ENCODE data around the gene SLCO4A1. TPM values are rescaled to one million over a fixed set of nuclear protein-coding genes. Genes with fewer than 3 reads are reported as not detected.

SLCO4A1 gene
- total RNA-seq, 1 donor from 2014 or later, result 1.4 TPM

DNA sequence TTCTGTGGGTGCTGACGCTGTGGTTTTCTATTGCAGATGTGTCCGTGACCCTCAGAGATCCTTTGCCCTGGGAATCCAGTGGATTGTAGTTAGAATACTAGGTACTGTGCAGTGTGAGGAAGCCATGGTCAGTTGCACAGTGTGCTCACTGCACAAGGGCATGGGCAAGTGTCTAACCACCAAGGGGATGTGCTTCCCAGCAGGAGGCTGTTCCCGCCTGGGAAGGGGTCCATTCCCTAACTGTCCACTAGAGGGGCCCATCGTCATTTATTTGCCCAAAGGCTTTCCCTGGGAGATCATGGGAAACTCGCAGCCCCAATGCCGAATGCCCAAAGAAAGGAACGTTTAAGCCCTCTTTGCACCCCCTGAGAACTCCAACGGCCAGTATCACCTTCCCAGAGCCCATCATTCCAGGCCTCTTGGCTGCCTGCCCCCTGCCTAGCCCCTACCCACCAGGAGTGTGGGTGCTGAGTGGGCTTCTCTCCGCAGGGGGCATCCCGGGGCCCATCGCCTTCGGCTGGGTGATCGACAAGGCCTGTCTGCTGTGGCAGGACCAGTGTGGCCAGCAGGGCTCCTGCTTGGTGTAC is 26.2 kb downstream of the SLCO4A1 start:
- Mint-ChIP-seq H3K36me3 (ENCODE audit: low read depth, unreplicated experiment) (no peaks in the 10 kb centered on the region), H3K27ac (ENCODE audit: unreplicated experiment) (no peak overlapping the region), H3K27me3 (ENCODE audit: unreplicated experiment) (peaks cover 6% of the 10 kb centered on the region), H3K4me1 (ENCODE audit: unreplicated experiment) (peaks cover 8% of the 10 kb centered on the region), H3K4me3 (ENCODE audit: unreplicated experiment) (no peak overlapping the region), H3K9me3 (ENCODE audit: unreplicated experiment) (no peaks in the 10 kb centered on the region)
- peak; percentile 86 for DNase-seq (ENCODE audit: low spot score)
- TF ChIP-seq, protein P1, sequence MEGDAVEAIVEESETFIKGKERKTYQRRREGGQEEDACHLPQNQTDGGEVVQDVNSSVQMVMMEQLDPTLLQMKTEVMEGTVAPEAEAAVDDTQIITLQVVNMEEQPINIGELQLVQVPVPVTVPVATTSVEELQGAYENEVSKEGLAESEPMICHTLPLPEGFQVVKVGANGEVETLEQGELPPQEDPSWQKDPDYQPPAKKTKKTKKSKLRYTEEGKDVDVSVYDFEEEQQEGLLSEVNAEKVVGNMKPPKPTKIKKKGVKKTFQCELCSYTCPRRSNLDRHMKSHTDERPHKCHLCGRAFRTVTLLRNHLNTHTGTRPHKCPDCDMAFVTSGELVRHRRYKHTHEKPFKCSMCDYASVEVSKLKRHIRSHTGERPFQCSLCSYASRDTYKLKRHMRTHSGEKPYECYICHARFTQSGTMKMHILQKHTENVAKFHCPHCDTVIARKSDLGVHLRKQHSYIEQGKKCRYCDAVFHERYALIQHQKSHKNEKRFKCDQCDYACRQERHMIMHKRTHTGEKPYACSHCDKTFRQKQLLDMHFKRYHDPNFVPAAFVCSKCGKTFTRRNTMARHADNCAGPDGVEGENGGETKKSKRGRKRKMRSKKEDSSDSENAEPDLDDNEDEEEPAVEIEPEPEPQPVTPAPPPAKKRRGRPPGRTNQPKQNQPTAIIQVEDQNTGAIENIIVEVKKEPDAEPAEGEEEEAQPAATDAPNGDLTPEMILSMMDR (IDR thresholded peaks at IDR 0.05; ENCODE audit: unreplicated experiment), result peak; percentile 77

DNA sequence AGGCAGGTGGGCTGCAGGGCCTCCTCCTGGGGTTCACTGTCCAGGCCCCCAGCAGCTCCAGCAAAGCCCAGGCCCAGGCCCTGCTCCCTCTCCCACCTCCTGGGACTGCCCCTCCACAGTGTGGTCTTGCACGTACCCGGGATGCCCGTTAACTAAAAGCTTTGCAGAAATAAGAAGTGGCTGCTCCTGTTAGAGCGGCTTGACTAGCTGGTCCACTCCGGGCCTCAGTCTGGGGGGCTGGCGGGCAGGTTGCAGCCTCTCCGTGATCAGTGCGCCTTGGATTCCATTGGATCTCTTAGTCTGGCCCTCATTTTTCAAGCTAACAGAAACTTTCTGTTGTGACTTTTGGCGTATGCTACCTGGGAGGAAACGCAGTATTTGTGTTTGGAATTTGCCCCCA is 26.9 kb downstream of the SLCO4A1 start:
- no peak for DNase-seq (ENCODE audit: low spot score)
- H3K27ac Mint-ChIP-seq (ENCODE audit: unreplicated experiment), result no peak overlapping the region
- peaks cover 12% of the 10 kb centered on the region for H3K27me3 Mint-ChIP-seq (ENCODE audit: unreplicated experiment)
- H3K9me3 Mint-ChIP-seq (ENCODE audit: unreplicated experiment), result no peaks in the 10 kb centered on the region
- H3K4me3 Mint-ChIP-seq (ENCODE audit: unreplicated experiment), result no peak overlapping the region
- peaks cover 8% of the 10 kb centered on the region for H3K4me1 Mint-ChIP-seq (ENCODE audit: unreplicated experiment)
- H3K36me3 Mint-ChIP-seq (ENCODE audit: low read depth, unreplicated experiment), result no peaks in the 10 kb centered on the region
- TF ChIP-seq, protein P1 (IDR thresholded peaks at IDR 0.05; ENCODE audit: unreplicated experiment), result no peak

DNA sequence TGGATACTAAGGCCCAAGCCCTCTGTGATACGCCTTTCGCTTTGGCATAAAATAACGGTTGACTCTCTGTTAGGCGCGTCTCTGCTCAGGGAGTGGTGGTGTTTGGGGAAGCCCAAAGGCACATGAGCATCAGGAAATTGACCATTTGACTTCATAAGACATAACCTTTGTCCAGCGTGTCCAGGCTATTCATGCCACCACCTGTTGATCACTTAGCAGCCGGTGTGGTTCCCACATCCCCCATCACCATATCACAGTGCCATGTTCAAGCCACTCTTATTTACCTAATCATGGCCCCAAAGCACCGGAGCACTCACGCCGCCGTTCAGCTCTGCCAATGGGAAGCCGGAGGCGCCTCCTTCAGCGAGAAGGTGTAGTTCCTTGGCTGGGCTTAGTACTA is 27.9 kb downstream of the SLCO4A1 start:
- DNase-seq (ENCODE audit: low spot score), result no peak
- H3K27ac Mint-ChIP-seq (ENCODE audit: unreplicated experiment), result no peak overlapping the region
- H3K9me3 Mint-ChIP-seq (ENCODE audit: unreplicated experiment), result no peaks in the 10 kb centered on the region
- H3K4me3 Mint-ChIP-seq (ENCODE audit: unreplicated experiment), result no peak overlapping the region
- TF ChIP-seq, protein P1 (IDR thresholded peaks at IDR 0.05; ENCODE audit: unreplicated experiment), result no peak
- H3K27me3 Mint-ChIP-seq (ENCODE audit: unreplicated experiment), result peaks cover 10% of the 10 kb centered on the region
- peaks cover 8% of the 10 kb centered on the region for H3K4me1 Mint-ChIP-seq (ENCODE audit: unreplicated experiment)
- H3K36me3 Mint-ChIP-seq (ENCODE audit: low read depth, unreplicated experiment), result no peaks in the 10 kb centered on the region

GRCh38 chr20:62670998-62671397 is 28.7 kb downstream of the SLCO4A1 start:
- TF ChIP-seq, protein P1 (IDR thresholded peaks at IDR 0.05; ENCODE audit: unreplicated experiment), result no peak
- DNase-seq (ENCODE audit: low spot score), result no peak
- peaks cover 10% of the 10 kb centered on the region for H3K27me3 Mint-ChIP-seq (ENCODE audit: unreplicated experiment)
- H3K9me3 Mint-ChIP-seq (ENCODE audit: unreplicated experiment), result no peaks in the 10 kb centered on the region
- no peak overlapping the region for H3K27ac Mint-ChIP-seq (ENCODE audit: unreplicated experiment)
- H3K4me3 Mint-ChIP-seq (ENCODE audit: unreplicated experiment), result no peak overlapping the region
- no peaks in the 10 kb centered on the region for H3K36me3 Mint-ChIP-seq (ENCODE audit: low read depth, unreplicated experiment)
- H3K4me1 Mint-ChIP-seq (ENCODE audit: unreplicated experiment), result peaks cover 8% of the 10 kb centered on the region

DNA sequence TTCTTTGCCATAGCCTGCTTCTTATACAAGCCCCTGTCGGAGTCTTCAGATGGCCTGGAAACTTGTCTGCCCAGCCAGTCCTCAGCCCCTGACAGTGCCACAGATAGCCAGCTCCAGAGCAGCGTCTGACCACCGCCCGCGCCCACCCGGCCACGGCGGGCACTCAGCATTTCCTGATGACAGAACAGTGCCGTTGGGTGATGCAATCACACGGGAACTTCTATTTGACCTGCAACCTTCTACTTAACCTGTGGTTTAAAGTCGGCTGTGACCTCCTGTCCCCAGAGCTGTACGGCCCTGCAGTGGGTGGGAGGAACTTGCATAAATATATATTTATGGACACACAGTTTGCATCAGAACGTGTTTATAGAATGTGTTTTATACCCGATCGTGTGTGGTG is 29.5 kb downstream of the SLCO4A1 start:
- DNase-seq (ENCODE audit: low spot score), result no peak
- Mint-ChIP-seq H3K4me3 (ENCODE audit: unreplicated experiment) (no peak overlapping the region), H3K27ac (ENCODE audit: unreplicated experiment) (no peak overlapping the region), H3K4me1 (ENCODE audit: unreplicated experiment) (peaks cover 6% of the 10 kb centered on the region), H3K36me3 (ENCODE audit: low read depth, unreplicated experiment) (no peaks in the 10 kb centered on the region), H3K27me3 (ENCODE audit: unreplicated experiment) (peaks cover 12% of the 10 kb centered on the region), H3K9me3 (ENCODE audit: unreplicated experiment) (no peaks in the 10 kb centered on the region)
- TF ChIP-seq, protein P1 (IDR thresholded peaks at IDR 0.05; ENCODE audit: unreplicated experiment), result no peak

Data from endothelial cell (in vitro differentiated cells).